Lower lobe of right lung (tissue), 2 donors: Measurements from ENCODE around the gene POLA2. TPM values are rescaled to one million over a fixed set of nuclear protein-coding genes. Genes with fewer than 3 reads are reported as not detected.
"Not testable (repeated sequence)": the region's sequence is repeated elsewhere in the genome, so short reads cannot be mapped to it uniquely, and the experiment has no call there.

Experiments
- ATAC-seq, 2 donors: fragments of 200-7000 bp; cut with Tn5 transposase; one replicate each; pipeline ENCODE4 v1.9.1; 2020 to 2022; ENCODE audit warnings: mild to moderate bottlenecking in 2 of 2, moderate library complexity in 2 of 2
- DNase-seq: peaks from one replicate; pipeline ENCODE4 v3.0.0-alpha.2; 2020
- H3K27ac ChIP-seq: fragments of 200-600 bp; one replicate; pipeline ENCODE4 v1.8.0; 2022
- H3K27me3 ChIP-seq: fragments of 200-600 bp; one replicate; pipeline ENCODE4 v1.8.0; 2022; ENCODE audit warnings: low read depth
- H3K36me3 ChIP-seq: fragments of 200-600 bp; one replicate; pipeline ENCODE4 v1.8.0; 2022; ENCODE audit warnings: mild to moderate bottlenecking
- H3K4me1 ChIP-seq: fragments of 200-600 bp; one replicate; pipeline ENCODE4 v1.8.0; 2022
- H3K4me3 ChIP-seq: fragments of 200-600 bp; one replicate; pipeline ENCODE4 v1.8.0; 2022; ENCODE audit warnings: mild to moderate bottlenecking
- H3K9me3 ChIP-seq: fragments of 200-600 bp; one replicate; pipeline ENCODE4 v1.8.0; 2022
- intact Hi-C: fragments of 100-400 bp; cut with DNase I; formaldehyde crosslinking; loops from one replicate; pipeline ENCODE4 v1.11.0; 2022
- total RNA-seq: library from RNA; stranded (reverse); fragmentation: NEBNext Ultra II Directional; extraction: Animal tissue kit (Norgen Biotek cat#: 25700); gene quantifications from one replicate; pipeline ENCODE4 v1.2.1, GENCODE V29; 2021
- TF ChIP-seq, protein P1 (sequence below): fragments of 200-600 bp; IDR thresholded peaks from one replicate; pipeline ENCODE4 v1.8.0; 2022; ENCODE audit warnings: antibody characterized with exemption, mild to moderate bottlenecking
- donor health status: DM: no; HTN: yes; CAD: no; lungs with severe emphysema.

POLA2 gene
- total RNA-seq, 1 donor from 2014 or later, result 8.7 TPM

DNA sequence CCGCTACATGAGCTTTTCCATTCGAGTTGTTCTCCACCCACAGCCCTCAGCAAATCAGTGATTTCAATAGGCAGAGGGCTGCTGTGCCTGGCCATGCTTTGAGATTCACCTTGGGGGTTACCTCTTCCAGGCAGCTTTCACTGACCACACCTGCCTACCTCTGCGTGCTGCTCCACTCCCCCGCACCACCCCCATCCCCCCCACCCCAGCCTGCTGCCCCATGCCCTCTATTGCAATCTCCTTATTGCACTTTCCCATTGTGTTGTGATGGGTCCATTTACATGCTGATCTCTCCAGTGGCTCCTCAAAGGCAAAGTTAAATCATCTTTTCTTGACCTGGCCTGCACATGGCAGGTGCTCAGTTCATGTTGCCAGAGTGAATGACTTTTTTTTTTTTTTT is 18.0 kb upstream of the POLA2 start:
- H3K27me3 ChIP-seq, result no peaks in the 10 kb centered on the region
- H3K27ac ChIP-seq, result no peak overlapping the region
- intact Hi-C loops, result no loop called here
- no peaks in the 10 kb centered on the region for H3K36me3 ChIP-seq
- H3K4me3 ChIP-seq, result no peak overlapping the region
- H3K4me1 ChIP-seq, result no peaks in the 10 kb centered on the region
- TF ChIP-seq, protein P1, sequence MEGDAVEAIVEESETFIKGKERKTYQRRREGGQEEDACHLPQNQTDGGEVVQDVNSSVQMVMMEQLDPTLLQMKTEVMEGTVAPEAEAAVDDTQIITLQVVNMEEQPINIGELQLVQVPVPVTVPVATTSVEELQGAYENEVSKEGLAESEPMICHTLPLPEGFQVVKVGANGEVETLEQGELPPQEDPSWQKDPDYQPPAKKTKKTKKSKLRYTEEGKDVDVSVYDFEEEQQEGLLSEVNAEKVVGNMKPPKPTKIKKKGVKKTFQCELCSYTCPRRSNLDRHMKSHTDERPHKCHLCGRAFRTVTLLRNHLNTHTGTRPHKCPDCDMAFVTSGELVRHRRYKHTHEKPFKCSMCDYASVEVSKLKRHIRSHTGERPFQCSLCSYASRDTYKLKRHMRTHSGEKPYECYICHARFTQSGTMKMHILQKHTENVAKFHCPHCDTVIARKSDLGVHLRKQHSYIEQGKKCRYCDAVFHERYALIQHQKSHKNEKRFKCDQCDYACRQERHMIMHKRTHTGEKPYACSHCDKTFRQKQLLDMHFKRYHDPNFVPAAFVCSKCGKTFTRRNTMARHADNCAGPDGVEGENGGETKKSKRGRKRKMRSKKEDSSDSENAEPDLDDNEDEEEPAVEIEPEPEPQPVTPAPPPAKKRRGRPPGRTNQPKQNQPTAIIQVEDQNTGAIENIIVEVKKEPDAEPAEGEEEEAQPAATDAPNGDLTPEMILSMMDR, result no peak
- ATAC-seq (no peak), DNase-seq (no peak)
- no peaks in the 10 kb centered on the region for H3K9me3 ChIP-seq

DNA sequence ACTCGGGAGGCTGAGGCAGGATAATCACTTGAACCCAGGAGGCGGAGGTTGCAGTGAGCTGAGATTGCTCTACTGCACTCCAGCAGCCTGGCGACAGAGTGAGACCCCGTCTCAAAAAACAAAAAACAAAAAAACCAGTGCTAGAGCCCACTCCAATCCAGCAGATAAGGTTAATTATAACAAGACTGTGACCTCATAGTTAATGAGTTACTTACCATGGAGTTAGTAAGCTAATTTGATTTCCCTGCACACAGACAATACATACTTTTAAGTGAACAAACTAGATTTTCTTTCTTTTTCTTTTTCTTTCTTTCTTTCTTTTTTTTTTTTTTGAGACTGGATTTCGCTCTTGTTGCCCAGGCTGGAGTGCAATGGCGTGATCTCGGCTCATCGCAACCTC is 16.7 kb upstream of the POLA2 start:
- DNase-seq, H3K27ac ChIP-seq, H3K9me3 ChIP-seq, H3K4me1 ChIP-seq, intact Hi-C loops, ATAC-seq, H3K36me3 ChIP-seq, H3K27me3 ChIP-seq, H3K4me3 ChIP-seq: not testable (repeated sequence)

DNA sequence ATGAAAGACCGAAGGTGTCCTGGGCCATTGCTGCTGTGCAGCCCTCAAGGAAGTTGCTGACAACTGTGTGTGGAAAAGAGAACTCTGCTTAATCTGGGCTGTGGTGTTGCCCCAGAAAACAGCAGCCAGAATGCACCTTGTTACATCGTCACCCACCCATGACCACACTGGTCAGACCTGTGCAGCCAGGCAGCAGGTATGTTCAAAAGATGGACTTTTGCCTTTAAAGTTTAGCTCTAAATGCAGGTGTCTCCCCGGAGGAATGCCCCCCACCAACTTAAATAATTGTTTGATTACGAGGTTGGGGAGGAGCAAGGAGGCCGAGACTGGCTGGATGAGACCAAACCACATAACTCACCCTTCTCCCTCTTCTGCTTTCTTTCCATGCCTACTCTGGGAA is 15.3 kb upstream of the POLA2 start:
- Histone ChIP-seq H3K27ac (no peak overlapping the region), H3K4me1 (no peaks in the 10 kb centered on the region), H3K27me3 (no peaks in the 10 kb centered on the region), H3K9me3 (no peaks in the 10 kb centered on the region), H3K36me3 (no peaks in the 10 kb centered on the region), H3K4me3 (no peak overlapping the region)
- DNase-seq (no peak), ATAC-seq (no peak)
- intact Hi-C loops, result no loop called here
- TF ChIP-seq, protein P1, result no peak

DNA sequence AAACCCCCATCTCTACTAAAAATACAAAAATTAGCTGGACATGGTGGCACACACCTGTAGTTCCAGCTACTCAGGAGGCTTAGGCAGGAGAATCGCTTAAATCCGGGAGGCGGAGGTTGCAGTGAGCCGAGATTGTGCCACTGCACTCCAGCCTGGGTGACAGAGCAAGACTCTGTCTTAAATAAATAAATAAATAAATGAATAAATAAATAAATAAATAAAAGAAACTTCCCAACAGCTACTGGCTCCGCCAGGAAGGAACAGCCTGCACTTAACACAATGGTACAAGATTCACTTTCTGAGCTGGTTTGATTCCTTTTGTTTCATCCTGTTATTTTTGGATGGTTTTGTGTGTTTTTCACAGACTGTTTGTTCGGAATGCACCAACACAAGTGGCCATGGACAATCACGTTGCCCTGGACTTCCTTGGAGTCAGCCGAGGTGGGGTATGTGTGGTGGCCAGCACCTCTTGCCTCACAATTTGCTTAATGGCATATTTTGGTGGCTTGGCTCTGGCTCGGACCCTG is 13.5 kb upstream of the POLA2 start:
- not testable (repeated sequence) for H3K9me3 ChIP-seq, DNase-seq, ATAC-seq

DNA sequence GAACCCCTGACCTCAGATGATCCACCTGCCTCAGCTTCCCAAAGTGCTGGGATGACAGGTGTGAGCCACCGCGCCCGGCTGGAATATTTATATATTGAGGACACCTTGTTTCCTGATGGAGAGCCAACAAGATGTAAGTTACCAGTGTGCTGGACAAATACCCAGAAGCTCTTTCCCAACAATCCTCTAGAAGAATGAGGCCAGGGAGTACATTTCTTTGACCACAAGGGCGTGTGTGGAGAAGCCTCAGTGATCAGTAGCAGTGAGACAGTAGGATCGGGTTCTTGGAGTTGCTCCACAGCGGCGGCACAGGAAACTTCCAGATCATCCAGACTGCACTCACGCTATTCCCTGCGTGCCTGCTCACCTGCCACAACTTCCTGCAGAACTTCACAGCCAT is 10.3 kb upstream of the POLA2 start:
- intact Hi-C loops, result no loop called here
- Histone ChIP-seq H3K9me3 (no peaks in the 10 kb centered on the region), H3K4me1 (no peaks in the 10 kb centered on the region), H3K4me3 (no peak overlapping the region), H3K27ac (no peak overlapping the region), H3K27me3 (peaks cover 5% of the 10 kb centered on the region), H3K36me3 (no peaks in the 10 kb centered on the region)
- ATAC-seq (no peak), DNase-seq (no peak)
- TF ChIP-seq, protein P1, result no peak

More for the DNA sequence above, 13.5 kb upstream of the POLA2 start:
- H3K27me3 ChIP-seq, H3K4me3 ChIP-seq, H3K4me1 ChIP-seq, intact Hi-C loops, H3K27ac ChIP-seq, H3K36me3 ChIP-seq: not testable (repeated sequence)

DNA sequence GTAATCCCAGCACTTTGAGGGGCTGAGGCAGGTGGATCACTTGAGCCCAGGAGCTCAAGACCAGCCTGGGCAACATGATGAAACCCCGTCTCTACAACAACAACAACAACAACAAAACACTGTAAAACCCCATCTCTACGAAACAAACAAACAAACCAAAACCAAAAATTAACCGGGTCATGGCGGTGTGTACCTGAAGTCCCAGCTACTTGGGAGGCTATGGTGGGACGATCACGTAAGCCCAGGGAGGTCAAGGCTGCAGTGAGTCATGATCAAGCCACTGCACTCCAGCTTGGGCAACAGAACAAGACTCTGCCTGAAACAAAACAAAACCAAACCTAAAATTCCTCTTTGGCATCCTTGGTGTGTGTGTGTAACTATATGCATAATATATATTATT is 7.0 kb upstream of the POLA2 start:
- Histone ChIP-seq H3K9me3 (no peaks in the 10 kb centered on the region), H3K27me3 (peaks cover 5% of the 10 kb centered on the region), H3K4me1 (no peaks in the 10 kb centered on the region), H3K4me3 (no peak overlapping the region), H3K27ac (no peak overlapping the region), H3K36me3 (no peaks in the 10 kb centered on the region)
- DNase-seq, result no peak
- intact Hi-C loops, result no loop called here
- TF ChIP-seq, protein P1, result no peak
- ATAC-seq, result no peak

DNA sequence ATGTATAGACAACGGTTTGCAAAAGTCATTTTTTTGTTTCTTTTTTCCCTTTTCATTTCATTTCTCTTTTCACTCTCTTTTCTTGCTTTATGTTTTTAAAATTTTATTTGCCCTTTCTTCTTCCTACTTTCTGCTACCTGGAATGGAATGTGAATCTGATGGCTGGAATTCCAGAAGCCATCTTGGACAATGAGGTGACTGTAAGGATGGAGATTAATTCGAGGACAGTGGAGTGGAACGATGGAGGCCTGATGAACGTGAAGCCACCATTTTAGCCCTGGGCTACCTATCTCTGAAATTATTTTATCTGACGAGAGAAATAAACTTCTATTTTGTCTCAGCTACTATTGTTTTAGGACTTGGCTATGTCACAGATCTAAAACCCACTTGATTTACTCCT is 2.8 kb upstream of the POLA2 start:
- Histone ChIP-seq H3K4me3 (no peak overlapping the region), H3K4me1 (peaks cover 12% of the 10 kb centered on the region), H3K27me3 (peaks cover 5% of the 10 kb centered on the region), H3K36me3 (no peaks in the 10 kb centered on the region), H3K27ac (no peak overlapping the region), H3K9me3 (no peaks in the 10 kb centered on the region)
- intact Hi-C loops, result no loop called here
- ATAC-seq (no peak), DNase-seq (no peak)
- TF ChIP-seq, protein P1, result no peak
